ENCODE results near the gene TNFRSF17.

- TF ChIP-seq CTCF (conservative IDR thresholded peaks at IDR 0.05 in 1 of 2, IDR thresholded peaks at IDR 0.05 in 1 of 2; ENCODE audit: low read depth in 1 of 2, low read length in 2 of 2) = no peak
- TF ChIP-seq EZH2 (IDR thresholded peaks at IDR 0.05; ENCODE audit: low read length, missing control alignments) = no peak
These were observed 37.5 kb downstream of the TNFRSF17 start for GRCh38 chr16:12002447-12003006.

All from fibroblast of lung (primary cell).